Mucosa of descending colon (tissue), 3 donors: ENCODE measurements around the gene RSU1. TPM values are rescaled to one million over a fixed set of nuclear protein-coding genes. Genes with fewer than 3 reads are reported as not detected.

ENCODE experiments used
- ATAC-seq: fragments of 200-7000 bp; cut with Tn5 transposase; one replicate; pipeline ENCODE4 v1.9.1; 2020; ENCODE audit warnings: mild to moderate bottlenecking, moderate library complexity
- DNase-seq, 3 donors: peaks; one replicate each; pipeline ENCODE4 v3.0.0-alpha.2; 2020
- H3K36me3 ChIP-seq: fragments of 200-600 bp; one replicate; pipeline ENCODE4 v1.8.0; 2021; ENCODE audit warnings: low read depth, mild to moderate bottlenecking
- H3K4me1 ChIP-seq: fragments of 200-600 bp; one replicate; pipeline ENCODE4 v1.8.0; 2021; ENCODE audit warnings: low read depth, mild to moderate bottlenecking
- H3K4me3 ChIP-seq: fragments of 200-600 bp; one replicate; pipeline ENCODE4 v1.8.0; 2021; ENCODE audit warnings: mild to moderate bottlenecking
- H3K9me3 ChIP-seq: fragments of 200-600 bp; one replicate; pipeline ENCODE4 v1.8.0; 2021; ENCODE audit warnings: mild to moderate bottlenecking
- intact Hi-C, 2 donors: fragments of 100-400 bp; cut with DNase I in 1 of 2; cut with micrococcal nuclease in 1 of 2; formaldehyde crosslinking; loops; one replicate each; pipeline versions ENCODE4 v1.11.0 to v1.11.1; 2022; cut with DNase I, micrococcal nuclease
- total RNA-seq, 3 donors: library from RNA; stranded (reverse); fragmentation: NEBNext Ultra II Directional in 2 of 3; extraction: Animal tissue kit (Norgen Biotek cat#: 25700) in 2 of 3; gene quantifications; one replicate each; pipeline versions ENCODE4 v1.2.1 to v1.2.4, GENCODE V29; 2021 to 2023
- TF ChIP-seq, protein P1 (sequence below): fragments of 200-600 bp; IDR thresholded peaks from one replicate; pipeline ENCODE4 v1.8.0; 2022; ENCODE audit warnings: antibody characterized with exemption, mild to moderate bottlenecking
- donor health status: DM: no; HTN: no; CAD: no; lungs with moderate emphysema.
- donor health status: DM: no; HTN: no; CAD: no.
- donor health status: DM: no; HTN: yes; CAD: no.

RSU1 gene
- total RNA-seq, 3 donors from 2014 or later = 67.2 to 94.8 (median 74.1) TPM

DNA sequence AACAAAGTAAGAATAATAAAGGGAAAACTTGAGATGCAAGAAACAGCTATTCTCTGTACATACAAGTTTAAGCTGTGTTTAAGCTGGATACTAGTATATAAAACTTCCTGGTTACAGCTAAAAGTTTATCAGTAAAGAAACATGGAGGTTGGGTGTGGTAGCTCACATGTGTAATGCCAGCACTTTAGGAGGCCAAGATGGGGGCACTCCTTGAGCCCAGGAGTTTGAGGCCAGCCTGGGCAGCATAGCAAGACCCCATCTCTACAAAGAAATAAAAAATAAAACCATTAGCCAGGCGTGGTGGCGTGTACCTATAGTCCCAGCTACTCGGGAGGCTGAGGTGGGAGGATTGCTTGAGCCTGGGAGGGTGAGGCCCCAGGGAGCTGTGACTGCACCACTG is 3.2 kb downstream of the RSU1 start:
- no peak for DNase-seq
- intact Hi-C loops = no loop called here
- no peak for ATAC-seq
- H3K36me3 ChIP-seq = peaks cover 4% of the 10 kb centered on the region
- TF ChIP-seq, protein P1, sequence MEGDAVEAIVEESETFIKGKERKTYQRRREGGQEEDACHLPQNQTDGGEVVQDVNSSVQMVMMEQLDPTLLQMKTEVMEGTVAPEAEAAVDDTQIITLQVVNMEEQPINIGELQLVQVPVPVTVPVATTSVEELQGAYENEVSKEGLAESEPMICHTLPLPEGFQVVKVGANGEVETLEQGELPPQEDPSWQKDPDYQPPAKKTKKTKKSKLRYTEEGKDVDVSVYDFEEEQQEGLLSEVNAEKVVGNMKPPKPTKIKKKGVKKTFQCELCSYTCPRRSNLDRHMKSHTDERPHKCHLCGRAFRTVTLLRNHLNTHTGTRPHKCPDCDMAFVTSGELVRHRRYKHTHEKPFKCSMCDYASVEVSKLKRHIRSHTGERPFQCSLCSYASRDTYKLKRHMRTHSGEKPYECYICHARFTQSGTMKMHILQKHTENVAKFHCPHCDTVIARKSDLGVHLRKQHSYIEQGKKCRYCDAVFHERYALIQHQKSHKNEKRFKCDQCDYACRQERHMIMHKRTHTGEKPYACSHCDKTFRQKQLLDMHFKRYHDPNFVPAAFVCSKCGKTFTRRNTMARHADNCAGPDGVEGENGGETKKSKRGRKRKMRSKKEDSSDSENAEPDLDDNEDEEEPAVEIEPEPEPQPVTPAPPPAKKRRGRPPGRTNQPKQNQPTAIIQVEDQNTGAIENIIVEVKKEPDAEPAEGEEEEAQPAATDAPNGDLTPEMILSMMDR = no peak
- no peak overlapping the region for H3K4me3 ChIP-seq
- peaks cover 10% of the 10 kb centered on the region for H3K4me1 ChIP-seq
- H3K9me3 ChIP-seq = no peaks in the 10 kb centered on the region

- no peak for ATAC-seq
- H3K36me3 ChIP-seq = peaks cover 4% of the 10 kb centered on the region
- peaks cover 10% of the 10 kb centered on the region for H3K4me1 ChIP-seq
- TF ChIP-seq, protein P1 = no peak
- H3K9me3 ChIP-seq = no peaks in the 10 kb centered on the region
- intact Hi-C loops = no loop called here
- DNase-seq = no peak
- H3K4me3 ChIP-seq = no peak overlapping the region
Observed at GRCh38 chr10:16812676-16813075, 4.5 kb downstream of the RSU1 start.

- intact Hi-C loops = no loop called here
- no peaks in the 10 kb centered on the region for H3K36me3 ChIP-seq
- peaks cover 10% of the 10 kb centered on the region for H3K4me1 ChIP-seq
- H3K4me3 ChIP-seq = no peak overlapping the region
- H3K9me3 ChIP-seq = no peaks in the 10 kb centered on the region
- TF ChIP-seq, protein P1 = no peak
- DNase-seq (no peak), ATAC-seq (no peak)
Observed at GRCh38 chr10:16811765-16812164, 5.5 kb downstream of the RSU1 start.

GRCh38 chr10:16811292-16811691 is 5.9 kb downstream of the RSU1 start:
- no peak for DNase-seq

GRCh38 chr10:16809074-16809718 is 8.0 kb downstream of the RSU1 start:
- TF ChIP-seq, protein P1 = peak; percentile 15
- Histone ChIP-seq H3K9me3 (no peaks in the 10 kb centered on the region), H3K36me3 (no peaks in the 10 kb centered on the region), H3K4me3 (no peak overlapping the region), H3K4me1 (peaks cover 3% of the 10 kb centered on the region)
- ATAC-seq (peak; percentile 86), DNase-seq (peak in 2 of 3 donors; percentile 62 to 83)
- intact Hi-C loops = no loop called here

More at GRCh38 chr10:16811292-16811691, 5.9 kb downstream of the RSU1 start:
- intact Hi-C loops = no loop called here
- Histone ChIP-seq H3K4me1 (peaks cover 6% of the 10 kb centered on the region), H3K9me3 (no peaks in the 10 kb centered on the region), H3K4me3 (no peak overlapping the region), H3K36me3 (no peaks in the 10 kb centered on the region)
- ATAC-seq = no peak
- TF ChIP-seq, protein P1 = no peak
